HL-60/S4 (cell line): ENCODE measurements around the gene UPP1.
"Not testable (repeated sequence)": the region's sequence is repeated elsewhere in the genome, so short reads cannot be mapped to it uniquely, and the experiment has no call there.

Experiments
- in situ Hi-C: fragments of 300-500 bp; cut with MboI; formaldehyde crosslinking; loops from 2 replicates; pipeline ENCODE4 v1.14.3; 2022; ENCODE audit warnings: low sequenced_read_pairs

Gene UPP1

DNA sequence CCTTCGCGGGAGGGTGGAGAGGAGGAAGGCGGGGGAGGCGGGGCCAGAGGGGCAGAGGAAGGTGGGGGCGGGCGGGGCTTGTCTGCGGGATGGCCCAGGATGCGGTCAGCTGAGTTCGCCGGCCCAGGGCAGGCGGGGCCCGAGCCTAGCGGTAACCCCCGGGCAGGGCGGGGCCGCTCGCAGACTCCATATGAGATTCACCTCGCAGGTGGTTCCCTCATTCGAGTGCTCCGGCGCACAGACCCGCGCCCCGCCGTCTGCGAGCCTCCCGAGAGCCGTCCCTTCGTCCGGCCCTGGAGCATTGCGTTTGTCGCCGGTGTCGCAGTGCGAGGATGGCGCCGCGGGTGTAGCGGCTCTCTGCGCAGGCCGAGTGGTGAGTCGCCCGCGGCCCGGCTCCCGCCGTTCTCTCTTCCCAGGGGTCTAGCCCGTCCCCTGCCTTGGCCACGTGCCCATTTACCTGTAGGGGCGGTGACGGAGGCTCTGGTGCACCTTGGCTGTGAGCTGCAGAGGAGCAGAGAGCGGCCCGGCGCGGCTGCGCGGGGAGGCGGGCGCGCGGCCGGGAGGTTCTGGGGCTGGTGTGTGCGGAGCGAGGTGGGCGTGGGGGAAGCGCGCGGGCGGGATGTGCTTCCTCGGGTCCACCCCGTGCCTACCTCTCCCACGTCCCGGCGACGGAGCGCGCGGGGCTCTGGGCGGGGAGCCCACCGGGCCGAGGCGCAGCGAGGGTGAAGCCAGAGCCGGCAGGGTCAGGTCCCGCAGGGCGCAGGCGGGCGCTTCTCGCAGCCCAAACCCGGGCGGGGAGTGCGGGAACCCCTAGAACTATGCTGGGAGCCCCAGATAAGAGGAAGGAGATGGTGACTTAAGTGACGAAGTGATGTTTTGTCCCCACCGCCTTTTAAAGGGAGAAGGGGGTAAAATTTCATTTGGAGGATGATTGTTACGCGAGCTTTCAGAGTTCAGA lies at the start of gene UPP1:
UPP1 (plus strand) TSS at position 220 of the 958 bp plus-strand sequence. CDS start 5,519 bp downstream, outside the sequence.
- in situ Hi-C loops = loop anchor here (10.0 kb wide), 1 partner anchor 115 kb away; the partner anchor contains the start of gene HUS1

DNA sequence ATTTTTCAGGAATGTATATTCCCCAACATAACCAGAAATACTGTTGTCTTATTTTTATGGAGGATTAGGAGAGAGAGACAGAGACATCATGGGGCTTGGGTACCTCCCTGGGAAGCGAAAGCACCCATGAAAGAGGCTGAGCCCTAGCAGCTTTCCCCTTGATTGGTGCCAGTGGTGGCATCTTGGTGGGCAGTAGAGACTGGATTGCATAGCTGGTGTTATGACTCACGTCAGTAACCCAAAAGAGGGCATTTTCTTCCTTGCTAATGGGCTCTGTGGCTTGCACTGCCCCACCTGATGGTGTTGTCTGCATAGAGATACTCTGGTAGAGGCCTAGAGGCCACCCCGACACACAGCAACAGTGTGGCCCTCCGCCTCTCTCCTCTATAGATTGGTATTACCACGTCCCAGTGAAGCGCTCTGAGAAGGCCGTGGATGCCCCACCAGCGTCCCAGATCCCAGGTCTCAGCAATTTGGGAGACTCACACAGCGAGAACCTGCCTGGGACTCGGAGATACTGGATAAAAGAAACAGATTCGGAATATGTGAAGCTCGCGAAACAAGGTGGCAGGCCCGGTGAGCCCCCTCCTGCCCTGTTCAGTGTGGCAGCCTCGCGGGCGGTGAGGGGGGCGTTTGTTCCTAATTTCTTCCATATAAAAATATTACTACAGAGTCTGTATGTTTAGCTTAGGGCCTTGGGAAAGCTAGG lies 48.0 kb upstream of the UPP1 start:
- in situ Hi-C loops = no loop called here

DNA sequence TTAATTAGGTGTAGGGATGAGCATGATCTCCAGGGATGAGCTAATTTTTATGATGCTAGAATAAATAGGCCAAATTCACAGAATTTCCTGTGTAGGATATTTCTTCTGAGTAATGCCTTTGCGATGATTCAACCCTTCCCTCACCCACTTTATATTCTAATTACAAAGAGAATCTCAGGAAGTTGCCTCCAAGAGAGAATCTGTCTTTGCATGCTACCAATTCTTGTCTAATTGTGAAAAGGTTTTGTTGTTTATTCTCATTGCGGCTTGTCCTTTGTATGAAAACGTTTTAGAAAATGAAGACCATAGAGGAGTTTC lies 47.5 kb upstream of the UPP1 start:
- in situ Hi-C loops = no loop called here

- in situ Hi-C loops = no loop called here
Observed at GRCh38 chr7:48042216-48042615, 46.8 kb upstream of the UPP1 start.

DNA sequence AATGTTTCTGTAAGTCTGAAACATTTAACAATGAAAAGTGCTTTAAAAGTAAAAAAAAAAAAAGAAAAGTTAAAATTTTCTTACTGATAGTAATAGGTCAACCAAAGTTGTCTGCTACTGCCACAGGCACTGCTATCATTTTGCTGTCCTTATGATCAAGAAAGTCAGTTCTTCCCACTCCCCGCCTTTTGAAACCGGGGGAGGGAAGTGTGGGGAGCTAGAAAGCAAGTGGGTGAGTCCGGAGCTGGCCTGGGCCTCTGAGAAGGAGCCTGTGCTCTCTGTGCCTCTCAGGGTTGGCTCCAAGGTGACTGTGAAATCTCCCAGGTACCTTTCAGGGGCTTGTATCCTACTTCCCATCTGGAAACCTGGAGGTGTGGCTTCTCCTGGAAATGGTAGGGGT lies 46.4 kb upstream of the UPP1 start:
- in situ Hi-C loops = no loop called here

- in situ Hi-C loops = no loop called here
Observed at GRCh38 chr7:48045195-48045765, 43.8 kb upstream of the UPP1 start.

- in situ Hi-C loops = no loop called here
Observed at GRCh38 chr7:48046458-48046857, 42.6 kb upstream of the UPP1 start.

GRCh38 chr7:48048113-48048512 lies 41.0 kb upstream of the UPP1 start:
- in situ Hi-C loops = no loop called here

DNA sequence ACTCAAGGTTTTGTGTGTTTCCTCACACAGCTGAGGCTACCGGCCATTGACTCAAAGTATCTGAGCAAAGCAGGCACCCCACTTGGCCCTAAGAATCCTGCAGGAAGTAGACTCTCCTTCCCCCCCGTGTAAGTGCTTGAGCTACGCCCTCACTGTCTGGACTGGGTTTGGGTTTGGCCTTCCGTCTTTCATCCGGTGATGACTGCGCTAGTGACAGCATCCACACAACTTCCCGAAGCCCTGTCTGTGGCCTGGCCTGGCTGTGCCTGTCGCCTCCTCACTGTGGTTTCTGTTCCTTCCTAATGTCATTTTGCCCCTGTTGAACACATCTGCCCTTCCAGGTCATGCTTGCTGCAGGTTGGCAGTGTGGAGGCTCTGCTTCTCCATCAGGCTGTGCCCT lies 39.2 kb upstream of the UPP1 start:
- in situ Hi-C loops = no loop called here

GRCh38 chr7:48052748-48053147 lies 36.3 kb upstream of the UPP1 start:
- in situ Hi-C loops = no loop called here

DNA sequence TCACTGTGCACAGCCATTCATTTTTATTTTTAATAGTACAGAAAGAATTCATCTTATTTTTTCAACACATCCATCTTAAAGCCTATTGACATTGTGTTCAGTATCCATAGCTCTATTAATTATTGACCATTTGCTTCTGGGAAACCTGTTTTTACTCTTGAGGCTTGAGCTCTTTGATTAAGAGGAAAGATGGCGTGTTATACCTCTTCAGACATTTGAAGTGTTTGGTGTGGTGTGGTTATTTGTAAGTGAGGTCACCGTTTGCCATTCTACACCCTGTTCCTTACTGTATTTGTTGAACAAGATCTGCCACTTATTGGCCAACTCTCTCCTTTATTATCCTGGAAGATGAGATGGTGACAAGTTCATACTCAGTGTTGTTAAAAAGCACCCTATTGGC lies 35.3 kb upstream of the UPP1 start:
- in situ Hi-C loops = no loop called here

DNA sequence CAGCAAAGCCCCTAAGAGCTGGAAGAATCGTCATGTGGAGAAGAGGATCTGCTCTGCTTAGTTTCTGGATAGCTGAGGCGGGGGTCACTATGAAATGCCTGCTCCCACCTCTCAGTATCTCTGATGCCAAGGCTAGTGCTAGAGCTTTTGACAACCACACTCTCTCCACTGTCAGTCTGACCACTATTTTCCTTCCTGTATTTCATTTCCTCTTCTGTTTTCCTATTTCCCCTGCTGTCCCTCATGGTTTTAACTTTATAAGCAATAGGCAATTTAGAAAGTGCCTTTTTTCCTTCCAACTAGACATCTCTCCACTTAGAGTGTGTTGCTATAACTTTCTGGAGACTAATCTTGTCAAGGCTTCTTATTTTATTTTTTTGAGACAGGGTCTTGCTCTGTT lies 30.1 kb upstream of the UPP1 start:
- in situ Hi-C loops = no loop called here

- in situ Hi-C loops = no loop called here
Observed at GRCh38 chr7:48059706-48060105, 29.4 kb upstream of the UPP1 start.

DNA sequence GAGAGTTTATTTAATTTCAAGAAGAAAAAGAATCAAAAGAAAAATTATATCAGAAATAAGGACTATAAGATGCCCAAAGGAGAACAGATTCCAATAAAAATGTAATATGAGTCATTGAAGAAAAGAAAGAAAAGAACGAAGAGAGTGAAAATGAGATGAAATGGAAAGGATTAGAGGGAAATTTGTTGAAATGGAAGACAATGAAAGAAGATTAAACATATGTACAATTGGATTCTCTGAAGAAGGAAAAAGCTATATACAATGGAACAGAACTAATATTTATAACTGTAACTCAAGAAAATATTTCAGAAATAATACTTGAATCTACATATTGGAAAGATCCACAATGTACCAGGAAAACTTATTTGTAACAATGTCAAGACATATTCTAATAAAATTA lies 25.1 kb upstream of the UPP1 start:
- in situ Hi-C loops = no loop called here

- in situ Hi-C loops = no loop called here
Observed at GRCh38 chr7:48067475-48067874, 21.6 kb upstream of the UPP1 start.

DNA sequence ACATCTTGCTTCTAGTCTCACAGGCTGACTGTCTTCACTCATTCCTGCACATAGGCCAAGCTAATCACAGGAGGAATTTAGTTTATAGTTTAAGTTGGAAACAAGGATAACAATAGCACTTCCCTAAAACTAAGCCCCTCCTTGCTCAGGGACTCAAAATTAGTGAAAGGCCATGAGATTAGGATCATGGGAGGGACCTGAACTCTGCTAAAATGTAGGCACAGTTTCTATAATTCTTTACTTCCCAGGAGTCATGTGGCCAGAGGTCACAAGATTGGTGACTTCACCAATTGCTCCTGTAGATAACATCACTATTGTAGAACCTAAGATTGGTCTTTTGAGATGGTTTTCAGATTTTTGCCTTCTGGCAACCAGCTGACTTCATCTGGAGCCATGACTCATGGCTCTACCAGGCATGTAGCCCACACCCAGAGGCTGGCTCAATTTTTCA lies 14.8 kb upstream of the UPP1 start:
- in situ Hi-C loops = no loop called here

- in situ Hi-C loops = no loop called here
Observed at GRCh38 chr7:48077423-48077822, 11.6 kb upstream of the UPP1 start.

- in situ Hi-C loops = no loop called here
Observed at GRCh38 chr7:48078470-48078869, 10.6 kb upstream of the UPP1 start.

DNA sequence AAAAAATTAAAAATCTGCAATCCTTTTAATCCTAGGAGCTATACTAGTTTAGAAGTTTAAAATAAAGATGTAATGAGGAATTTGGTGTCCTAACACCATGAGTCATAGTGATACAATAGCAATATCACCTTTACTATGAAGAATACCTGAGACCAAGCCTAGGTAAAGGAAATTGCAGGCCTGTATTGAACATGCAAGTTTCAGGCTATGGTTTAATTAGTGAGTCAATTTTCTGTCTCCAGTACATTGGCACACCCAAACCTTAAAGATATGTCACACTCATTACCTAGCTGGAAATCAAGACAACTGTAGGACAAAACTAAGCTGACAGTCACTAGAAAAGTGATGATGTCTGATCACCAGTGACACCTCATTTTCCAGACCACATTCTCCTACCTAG lies 6.7 kb upstream of the UPP1 start:
- in situ Hi-C loops = not testable (repeated sequence)

DNA sequence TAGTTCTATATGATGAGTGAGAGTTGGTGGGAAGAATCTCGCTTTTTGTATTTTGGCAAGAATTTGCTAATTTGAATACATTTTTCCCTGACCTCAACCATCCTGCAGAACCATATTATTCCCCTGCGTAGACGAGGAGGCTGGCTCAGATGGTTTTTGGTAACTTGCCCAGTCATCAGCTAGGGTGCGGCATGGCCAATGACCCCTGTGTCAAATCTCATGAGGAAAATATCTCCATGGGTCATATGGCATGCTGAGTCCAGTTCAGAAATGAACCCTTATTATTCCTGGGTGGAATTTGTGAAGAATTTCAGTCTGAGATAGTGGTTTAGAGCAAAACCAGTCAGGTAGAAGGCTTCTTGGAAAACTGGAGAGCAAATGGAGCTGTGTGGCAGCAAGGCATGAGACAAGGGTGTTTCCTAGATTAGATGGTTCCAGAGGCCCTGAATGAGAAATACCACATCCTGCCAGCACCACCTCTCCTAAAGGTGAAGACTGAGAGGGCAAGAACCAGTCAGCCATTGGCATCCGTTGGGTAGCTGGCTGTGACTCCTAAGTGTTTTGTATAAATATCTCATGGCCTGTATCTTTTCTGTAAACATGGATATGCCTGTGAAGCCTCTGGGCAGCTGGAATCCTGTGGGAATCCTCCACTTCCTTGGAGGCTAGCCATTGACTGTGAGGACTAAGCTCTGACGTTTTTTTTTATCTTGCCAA lies 5.8 kb upstream of the UPP1 start:
- in situ Hi-C loops = no loop called here
